Activated CD4-positive, alpha-beta T cell treated with anti-CD3 and anti-CD28 coated beads, Interleukin-2, Interleukin-4, amounts not matched to agents 100 ng/mL and 50 ng/mL, durations not matched to agents 16 hours and 8 hours (primary cell): ENCODE results near the gene WBP2NL.

Source experiments
- DNase-seq: peaks from one replicate; pipeline ENCODE4 v3.0.0-alpha.2; 2020; ENCODE audit warnings: low spot score

The WBP2NL gene

DNA sequence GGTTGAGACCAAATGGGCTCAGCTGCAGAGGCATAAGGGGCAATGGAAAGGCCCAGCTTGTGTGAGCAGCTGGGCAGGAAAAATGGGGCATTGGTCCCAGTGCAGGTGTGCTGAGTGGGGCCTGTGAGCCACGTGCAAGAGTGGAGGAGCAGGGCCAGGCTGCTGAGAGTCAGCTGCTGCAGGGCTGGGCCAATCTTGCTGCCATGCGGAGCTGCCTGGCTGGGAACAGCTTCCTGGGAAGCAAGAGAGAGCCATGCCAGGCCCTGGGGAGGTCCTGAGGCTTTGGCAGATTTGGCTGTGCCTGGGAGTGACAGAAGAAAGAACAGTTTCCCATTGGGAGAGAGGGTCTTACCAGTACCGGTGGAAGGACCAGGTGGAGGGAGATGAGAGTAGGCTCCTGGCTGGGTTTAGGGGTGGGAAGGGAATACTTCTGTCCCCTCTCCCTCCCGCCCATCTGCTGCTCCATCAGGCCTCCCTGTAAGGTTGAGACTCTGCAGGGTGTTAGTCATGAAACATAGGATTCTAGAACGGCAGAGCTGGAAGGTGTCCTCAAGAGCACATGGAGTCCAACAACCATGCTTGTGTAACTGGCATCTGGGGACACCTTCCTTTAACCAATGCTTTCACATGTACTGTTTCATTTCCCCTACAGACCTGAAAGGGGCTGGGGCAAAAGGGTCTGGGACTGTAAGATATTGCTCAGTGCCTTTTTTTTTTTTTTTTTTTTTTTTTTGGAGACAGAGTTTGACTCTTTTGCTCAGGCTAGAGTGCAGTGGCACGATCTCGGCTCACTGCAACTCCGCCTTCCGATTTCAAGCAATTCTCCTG lies 19.0 kb upstream of the WBP2NL start:
- DNase-seq, result no peak

DNA sequence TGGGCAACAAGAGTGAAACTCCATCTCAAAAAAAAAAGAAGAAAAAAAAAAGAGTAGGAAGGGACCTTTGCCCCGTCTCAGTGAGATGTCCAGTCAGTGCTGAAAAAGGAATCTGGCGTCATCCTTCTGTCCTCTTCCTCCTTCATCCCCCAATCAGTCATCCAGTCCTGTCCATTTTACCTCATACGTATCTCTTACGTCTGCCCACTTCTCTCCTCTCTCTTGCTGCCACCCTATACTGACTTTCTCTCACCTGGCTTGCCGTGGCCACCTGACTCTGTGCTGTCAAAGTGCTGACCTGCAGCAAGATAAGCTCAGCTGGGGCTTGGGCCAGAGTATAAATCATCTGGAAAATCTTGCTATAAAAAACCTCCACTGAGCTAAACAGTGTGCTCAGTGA lies 15.7 kb upstream of the WBP2NL start:
- no peak for DNase-seq

DNA sequence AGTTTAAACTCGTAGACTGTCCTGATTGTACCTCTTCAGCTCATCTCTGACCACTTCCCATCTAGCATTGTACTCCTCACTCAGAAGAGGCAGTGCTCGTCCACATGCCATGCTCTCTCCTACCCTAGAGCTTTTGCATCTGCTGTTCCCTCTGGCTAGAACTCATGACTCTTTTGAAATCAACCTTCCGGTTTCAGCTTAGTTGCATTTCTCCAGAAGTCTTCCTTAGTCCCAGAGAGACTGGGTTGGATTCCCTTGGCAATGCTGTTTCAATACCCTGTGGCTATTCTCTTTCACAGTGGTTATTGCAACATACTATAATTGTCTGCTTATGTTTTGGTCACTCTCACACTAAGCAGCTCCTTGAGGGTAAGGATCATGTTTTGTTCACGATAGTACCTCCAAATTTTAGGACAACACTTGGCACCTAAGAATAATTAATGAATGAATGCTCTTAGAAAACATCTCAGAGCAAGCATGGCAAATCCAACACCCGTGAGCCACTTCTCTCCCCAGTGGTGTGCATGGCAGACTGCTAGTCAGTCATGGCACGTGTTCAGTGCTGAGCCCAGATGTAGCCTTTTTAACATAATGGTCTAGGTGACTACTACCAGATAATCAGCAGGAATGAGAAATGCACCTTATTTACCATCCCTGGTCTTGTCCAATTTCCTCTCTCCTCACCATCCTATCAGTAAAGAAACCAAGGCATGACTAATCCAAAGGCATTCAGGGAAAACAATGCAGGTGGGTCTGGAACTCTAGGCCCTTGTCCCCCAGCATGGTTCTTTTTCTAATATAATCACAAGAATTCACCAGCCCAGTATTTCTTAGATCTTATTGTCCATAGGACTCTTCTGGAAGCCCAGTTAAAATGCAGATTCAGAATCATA lies 14.8 kb upstream of the WBP2NL start:
- DNase-seq, result no peak

DNA sequence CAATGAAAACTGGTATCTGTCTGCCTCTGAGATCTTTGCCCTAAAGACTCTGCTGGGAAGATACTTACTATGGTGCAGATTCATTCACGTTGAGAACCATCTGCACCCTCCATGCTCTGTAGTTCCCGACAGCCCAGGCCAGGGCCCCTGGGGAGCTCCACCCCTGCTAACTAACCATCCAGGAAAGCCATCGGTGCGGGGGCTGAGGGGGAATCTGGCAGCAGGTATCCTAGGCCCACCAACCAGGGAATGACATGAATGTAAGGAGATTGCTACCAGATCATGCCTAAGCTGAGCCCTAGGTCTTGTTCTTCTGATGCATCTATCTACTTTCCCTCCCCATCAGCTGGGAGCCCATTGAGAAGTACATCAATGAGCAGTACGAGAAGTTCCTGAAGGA lies 11.3 kb upstream of the WBP2NL start:
- DNase-seq, result no peak

DNA sequence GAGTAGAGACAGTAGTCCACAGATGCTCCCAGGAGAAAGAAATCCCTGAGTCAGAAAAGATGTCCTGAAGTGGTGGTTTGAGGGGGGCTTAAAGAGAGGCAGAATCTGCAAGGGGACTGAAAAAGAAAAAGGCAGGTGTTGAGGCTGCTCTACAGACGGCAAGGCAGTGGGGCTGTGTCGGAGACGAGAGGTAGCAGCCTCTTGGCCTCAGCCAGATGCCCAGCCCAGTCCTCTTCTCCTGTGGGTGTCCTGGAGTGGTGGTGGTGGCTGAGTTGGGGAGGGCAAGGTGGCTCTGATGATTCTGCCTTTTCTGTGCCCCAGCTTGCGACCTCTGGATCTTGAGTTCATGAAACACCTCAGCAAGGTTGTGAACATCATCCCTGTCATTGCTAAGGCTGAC lies 9.3 kb upstream of the WBP2NL start:
- DNase-seq, result no peak

DNA sequence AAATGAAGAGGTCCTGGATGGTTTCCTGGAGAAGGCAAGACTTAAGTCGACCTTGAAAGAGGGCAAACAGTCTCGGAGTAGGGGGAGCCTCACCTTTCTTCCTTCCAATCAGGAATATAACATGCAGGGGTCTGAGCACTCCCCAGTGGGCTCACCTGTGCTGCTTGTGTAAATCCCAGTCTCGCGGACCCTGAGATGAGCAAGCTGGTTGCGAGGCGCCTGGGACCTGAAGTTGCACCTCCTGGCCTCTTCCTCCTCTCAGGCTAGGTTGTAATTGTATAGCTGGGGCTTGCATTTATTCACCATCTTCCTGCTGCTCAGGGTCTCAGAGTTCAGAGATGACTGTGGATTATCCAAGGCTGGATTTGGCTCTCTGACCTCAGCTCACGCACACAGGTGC lies 7.5 kb upstream of the WBP2NL start:
- DNase-seq, result no peak

DNA sequence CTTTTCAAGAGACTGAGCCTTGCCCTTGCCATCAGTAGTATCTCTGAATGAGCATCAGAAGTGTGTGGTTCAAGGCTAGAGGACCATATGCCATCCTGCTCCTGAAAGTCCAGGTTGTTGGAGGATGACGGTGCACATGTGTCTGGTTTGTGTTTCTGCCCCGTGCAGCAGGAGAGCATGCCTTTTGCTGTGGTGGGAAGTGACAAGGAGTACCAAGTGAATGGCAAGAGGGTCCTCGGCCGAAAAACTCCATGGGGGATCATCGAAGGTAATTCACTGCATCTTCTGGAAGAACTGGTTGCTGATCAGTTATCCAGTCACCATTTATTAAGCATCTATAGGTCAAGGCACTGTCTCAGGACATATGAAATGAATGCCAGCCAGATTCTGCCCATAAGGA lies 6.1 kb upstream of the WBP2NL start:
- DNase-seq, result no peak

DNA sequence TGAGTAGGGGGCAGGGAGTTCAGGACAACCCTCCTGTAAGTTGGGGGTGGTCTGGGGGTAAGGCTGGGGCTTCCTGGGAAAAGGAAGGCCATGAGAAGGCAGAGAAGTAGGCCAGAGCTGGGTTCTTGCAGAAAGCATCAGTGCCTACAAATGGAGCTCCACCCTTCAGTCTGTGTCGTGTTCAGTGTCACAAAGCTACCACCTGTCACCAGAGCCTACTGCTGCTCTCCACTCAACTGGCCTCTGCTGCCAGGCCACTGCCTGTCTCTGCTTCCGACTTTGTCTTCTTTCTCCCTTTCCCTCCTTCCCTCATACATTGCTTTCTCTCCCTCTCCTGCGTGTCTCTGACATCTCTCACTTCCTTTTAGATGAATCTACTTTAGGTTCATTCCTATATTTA lies 3.4 kb upstream of the WBP2NL start:
- no peak for DNase-seq

DNA sequence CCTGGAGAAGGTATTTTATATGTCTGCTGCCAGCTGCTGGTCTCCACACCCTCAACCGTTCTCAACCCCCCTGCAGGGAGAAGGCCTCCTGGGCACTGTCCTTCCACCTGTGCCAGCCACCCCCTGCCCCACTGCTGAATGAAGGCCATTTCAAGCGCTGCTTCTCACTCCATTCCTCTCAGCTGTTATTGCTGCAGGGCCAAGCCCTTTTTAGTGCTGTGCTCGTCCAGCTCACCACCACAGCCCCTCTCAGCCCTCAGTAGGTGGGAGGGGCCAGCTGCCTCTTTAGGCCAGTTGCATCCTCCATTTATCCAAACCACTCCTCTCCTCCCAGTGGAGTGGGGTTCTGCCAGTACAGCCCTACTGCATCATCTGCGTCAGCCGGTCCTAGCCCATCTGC lies 1.8 kb upstream of the WBP2NL start:
- DNase-seq, result no peak

DNA sequence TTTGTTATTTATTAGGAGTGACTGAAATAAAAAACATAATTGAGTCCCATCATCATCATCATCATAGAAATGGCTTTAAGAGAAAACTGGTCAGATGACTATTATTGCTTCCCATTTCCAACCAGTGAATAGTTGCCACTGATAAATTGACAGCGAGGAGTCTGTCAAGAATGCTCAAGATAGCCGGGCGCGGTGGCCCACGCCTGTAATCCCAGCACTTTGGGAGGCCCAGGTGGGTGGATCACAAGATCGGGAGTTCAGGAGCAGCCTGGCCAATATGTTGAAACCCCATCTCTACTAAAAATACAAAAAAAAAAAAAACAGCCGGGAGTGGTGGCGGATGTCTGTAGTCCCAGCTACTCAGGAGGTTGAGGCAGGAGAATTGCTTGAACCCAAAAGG lies 1.9 kb downstream of the WBP2NL start:
- DNase-seq, result no peak

DNA sequence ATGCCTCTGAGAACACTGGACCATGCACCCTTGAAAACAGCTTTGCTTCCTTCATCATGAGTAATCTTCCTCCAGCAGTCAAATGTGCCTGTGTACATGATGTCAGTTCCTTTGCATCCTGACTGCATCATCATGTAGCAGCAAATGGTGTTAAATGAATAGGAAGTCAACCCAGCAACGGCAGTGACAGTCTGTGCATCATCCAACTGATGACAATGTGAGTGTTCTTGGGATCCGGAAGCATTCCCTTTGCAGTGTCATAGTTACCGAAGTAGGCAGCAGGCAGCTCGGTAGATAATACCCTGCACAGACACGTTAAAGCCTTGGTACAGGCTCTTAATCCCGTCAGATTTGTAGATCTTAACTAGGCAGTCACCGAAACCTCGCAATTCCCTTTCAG lies 2.5 kb downstream of the WBP2NL start:
- no peak for DNase-seq

DNA sequence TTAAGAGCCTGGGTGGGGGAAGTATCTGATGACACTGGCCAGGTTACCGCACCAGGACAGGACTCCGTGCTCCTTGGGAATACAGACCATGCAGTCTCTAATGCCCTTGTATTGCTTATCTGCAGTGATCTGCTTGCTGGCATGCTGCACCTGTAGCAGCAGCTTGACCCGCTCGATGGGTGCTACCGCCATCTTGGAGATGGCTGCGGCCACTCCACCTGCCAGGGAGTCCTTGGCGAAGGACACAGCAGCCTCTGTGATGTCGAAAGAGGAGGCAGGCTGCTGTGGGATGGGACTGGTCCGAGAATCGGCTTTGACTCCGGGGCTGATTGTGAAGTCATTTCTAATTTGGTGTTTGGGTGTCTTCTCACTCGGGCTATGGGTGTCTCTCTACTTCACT lies 3.1 kb downstream of the WBP2NL start:
- no peak for DNase-seq

DNA sequence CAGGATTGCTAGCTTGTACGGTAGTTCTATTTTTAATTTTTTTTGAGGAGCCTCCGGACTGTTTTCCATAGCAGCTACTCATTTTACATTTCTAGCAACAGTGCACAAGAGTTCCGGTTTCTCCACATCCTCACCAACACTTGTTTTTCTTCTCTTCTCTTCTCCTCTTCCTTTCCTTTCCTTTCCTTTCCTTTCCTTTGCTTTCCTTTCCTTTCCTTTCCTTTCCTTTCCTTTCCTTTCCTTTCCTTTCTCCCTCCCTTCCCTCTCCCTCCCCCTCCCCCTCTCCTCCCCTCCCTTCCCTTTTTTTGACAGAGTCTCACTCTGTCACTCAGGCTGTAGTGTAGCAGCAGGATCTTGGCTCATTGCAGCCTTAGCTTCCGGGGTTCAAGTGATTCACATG lies 9.3 kb downstream of the WBP2NL start:
- DNase-seq, result no peak

DNA sequence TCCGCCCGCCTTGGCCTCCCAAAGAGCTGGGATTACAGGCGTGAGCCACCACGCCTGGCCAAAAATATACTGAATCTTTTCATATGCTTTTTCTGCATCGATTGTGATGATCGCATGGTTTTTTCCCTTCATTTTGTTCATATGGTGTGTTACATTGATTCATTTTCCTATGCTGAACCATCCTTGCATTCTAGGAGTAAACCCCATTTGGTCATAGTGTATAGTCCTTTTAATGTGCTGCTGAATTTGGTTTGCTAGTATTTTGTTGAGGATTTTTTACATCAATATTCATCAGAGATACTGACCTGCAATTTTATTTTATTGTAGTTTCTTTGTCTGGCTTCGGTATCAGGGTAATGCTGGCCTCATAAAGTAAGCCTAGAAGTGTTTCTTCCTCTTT lies 12.2 kb downstream of the WBP2NL start:
- DNase-seq, result no peak

DNA sequence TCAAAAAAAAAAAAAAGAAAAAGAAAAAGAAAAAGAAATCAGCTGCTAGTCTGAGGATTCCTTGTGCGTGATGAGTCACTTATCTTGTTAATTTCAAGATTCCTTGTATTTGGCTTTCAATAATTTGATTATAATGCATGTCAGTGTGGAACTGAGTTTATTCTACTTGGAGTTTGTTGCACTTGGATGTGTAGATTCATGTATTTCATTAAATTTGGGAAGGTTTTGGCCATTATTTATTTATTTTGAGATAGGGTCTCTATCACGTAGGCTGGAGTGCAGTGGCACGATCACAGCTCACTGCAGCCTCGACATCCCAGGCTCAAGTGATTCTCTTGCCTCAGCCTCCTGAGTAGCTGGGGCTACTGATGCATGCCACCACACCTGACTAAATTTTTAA lies 14.8 kb downstream of the WBP2NL start:
- DNase-seq, result no peak

DNA sequence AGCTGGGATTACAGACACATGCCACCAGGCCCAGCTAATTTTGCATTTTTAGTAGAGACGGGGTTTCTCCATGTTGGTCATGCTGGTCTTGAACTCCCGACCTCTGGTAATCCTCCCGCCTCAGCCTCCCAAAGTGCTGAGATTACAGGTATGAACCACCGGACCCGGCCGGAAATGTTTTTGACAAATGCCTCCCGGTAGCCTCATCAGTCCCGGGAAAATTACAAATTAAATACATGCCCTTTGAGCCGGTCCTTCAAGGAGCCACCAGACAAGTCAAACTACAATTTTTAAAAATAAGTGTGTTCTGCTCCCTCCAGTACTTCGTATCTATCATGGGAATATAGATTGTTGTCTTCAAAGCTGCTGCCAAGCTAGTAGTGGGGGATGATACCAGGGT lies 17.5 kb downstream of the WBP2NL start:
- no peak for DNase-seq

DNA sequence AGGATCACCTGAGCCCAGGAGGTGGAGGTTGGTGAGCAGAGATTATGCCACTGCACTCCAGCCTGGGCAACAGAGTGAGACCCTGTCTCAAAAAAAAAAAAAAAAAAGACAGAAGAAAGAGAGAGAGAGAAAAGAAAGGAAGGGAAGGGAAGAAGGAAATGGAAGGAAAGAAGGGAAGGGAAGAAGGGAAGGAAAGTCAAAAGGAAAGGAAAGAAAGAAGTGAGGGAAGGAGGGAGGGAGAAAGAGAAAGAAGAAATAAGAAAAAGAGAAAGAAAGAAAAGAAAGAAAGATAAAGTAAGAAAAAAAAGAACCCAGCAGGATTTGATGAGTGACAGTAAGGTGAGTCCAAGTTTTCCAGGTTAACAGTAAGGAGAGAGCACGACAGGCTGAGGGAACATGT lies 19.6 kb downstream of the WBP2NL start:
- no peak for DNase-seq

DNA sequence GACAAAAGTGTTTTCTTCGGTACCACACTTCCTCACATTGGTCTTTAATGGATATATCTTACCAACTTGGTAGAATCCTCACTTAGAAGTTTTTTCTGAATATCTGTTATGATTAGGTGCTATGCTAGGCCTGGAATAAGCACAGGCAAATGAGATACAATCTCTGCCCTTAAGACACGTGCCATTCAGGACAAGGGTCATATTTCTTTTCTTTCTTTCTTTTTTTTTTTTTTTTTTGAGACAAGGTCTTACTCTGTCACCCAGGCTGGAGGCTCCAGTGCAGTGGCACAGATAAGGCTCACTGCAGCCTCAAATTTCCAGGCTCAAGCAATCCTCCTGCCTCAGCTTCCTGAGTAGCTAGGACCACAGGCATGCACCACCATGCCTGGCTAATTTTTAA lies 23.0 kb downstream of the WBP2NL start:
- DNase-seq, result no peak

DNA sequence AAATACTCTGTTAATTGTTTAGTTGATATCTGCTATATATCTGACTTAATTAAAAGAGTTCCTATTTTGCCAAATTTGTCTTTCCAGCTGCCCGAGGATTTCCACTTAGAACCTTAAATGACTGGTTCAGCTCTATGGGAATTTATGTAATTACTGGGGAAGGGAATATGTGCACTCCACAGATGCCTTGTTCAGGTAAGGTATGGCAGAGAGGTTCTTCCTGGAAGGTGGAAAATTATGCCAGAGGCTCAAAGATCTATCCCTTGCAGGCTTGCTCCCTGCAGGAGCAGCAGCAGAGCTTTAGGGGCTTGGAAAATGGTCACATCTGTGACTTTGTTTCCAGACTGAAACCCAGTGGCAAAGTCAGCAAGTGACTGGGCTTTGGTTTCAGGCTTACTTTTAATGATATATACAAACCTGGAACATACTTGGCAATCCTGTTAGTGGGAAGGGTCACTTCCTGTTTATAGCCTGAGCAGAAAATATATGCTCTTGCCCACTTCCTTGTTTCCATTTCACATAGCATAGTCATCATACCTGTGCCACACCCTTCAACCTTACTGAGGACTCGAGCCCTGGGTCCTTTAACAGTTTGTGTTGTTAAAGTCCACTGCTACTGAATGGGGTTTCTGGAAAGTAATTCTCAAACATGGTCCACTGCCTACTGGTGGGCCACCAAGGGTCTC lies 23.7 kb downstream of the WBP2NL start:
- peak; percentile 27 for DNase-seq

DNA sequence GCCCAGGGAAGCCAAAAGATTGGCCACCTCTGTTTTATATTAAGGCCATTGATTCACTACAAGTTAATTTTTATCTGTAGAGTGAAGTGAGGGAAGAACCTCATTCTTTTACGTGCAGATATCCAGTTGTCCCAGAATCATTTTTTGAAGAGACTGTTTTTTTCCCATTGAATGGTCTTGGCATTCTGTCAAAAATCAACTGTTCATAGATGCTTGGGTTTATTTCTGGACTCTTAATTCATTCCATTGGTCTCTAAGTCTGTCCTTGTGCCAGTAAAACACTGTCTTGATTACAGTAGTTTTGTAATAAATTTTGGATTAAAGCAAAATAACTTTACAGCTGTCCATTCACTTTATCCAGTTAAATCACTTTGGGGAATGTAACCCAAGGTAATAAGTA lies 26.8 kb downstream of the WBP2NL start:
- DNase-seq, result no peak

DNA sequence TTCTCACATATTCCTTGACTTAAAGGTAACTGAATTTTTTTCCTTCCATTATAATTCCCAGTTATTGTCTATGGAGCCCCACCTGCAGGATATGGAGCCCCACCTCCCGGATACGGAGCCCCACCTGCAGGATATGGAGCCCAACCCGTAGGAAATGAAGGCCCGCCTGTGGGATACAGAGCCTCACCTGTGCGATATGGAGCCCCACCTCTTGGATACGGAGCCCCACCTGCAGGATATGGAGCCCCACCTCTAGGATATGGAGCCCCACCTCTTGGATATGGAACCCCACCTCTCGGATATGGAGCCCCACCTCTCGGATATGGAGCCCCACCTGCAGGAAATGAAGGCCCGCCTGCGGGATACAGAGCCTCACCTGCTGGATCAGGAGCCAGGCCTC lies 28.1 kb downstream of the WBP2NL start:
- DNase-seq, result no peak

DNA sequence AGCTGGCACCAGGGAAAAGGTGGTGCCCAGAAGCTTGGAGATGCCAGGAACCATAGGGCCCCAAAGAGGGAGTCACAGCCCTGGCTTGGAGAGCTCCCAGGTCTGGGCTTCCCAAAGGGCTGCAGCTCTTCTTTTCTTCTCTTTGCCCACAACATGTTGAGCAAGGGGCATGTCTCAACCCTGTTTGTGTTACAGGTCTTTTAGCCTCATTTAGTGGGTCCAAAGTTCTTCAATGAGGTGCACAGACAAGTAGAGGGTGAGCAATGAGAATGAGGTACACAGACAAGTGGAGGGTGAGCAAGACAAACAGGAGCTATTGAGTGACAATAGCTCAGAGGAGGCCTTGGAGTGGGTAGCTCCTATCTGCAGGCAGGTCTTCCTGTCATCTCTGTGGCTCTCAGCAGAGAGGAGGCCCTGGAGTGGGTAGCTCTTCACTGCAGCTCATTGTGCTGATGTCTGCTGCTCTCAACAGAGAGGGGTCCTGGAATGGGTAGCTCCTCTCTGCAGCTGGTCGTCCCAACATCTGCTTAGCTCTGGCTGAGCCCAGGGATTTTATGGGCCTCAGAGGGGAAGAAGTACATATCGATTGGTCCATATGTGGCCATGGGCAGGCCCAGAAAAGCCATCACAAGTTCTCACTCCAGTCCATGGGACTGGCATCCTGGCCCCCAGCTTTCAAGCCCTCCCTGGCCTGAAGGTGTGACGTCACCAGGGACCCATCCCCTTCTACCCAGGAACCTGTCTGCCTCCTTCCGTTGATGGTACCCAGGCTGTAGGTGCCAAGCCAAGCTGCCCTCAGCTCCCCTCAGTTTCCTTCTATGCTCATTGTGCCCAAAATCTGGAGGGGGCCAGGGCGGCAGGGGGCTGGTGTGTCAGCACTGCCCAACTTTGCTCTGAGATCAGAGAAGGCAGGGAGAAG lies 34.9 kb downstream of the WBP2NL start:
- DNase-seq, result no peak
